Measurements from ENCODE around the gene ZNF407. TPM values are rescaled to one million over a fixed set of nuclear protein-coding genes. Genes with fewer than 3 reads are reported as not detected.

The ZNF407 gene
- total and polyA plus RNA-seq, 12 donors, result 2.5 to 14.9 (median 12.7) TPM

DNA sequence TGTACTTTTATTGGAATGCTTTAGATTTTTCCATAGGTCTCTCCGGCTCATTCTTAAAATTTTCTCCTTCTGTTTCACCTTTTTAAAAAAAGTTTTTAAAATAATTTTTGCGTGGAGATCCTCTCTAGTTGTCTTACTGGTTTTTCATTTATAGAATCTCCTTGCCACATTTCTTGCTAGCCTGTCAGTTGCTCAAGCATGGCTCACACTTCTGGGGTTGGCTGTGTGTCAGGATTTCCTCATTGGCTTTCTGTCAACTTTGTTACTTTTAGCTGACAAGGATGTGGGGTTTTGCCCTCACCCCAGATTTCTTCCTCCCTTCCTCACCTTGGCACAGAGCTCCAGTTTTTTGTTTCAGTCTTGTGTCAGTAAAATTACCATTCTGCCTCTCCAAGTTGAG lies 124.6 kb downstream of the ZNF407 start:
- DNase-seq (no peak), ATAC-seq (peak in 1 of 8 donors; percentile 42)
- no peaks in the 10 kb centered on the region for H3K36me3 ChIP-seq
- no peak overlapping the region for H3K4me3 ChIP-seq
- intact Hi-C loops (cut with DNase I), result no loop called here
- H3K4me1 ChIP-seq, result peaks cover 0 to 18% (median 4%) of the 10 kb centered on the region in 9 donors
- H3K27ac ChIP-seq, result no peak overlapping the region
- no peaks in the 10 kb centered on the region for H3K27me3 ChIP-seq
- TF ChIP-seq, protein P1, sequence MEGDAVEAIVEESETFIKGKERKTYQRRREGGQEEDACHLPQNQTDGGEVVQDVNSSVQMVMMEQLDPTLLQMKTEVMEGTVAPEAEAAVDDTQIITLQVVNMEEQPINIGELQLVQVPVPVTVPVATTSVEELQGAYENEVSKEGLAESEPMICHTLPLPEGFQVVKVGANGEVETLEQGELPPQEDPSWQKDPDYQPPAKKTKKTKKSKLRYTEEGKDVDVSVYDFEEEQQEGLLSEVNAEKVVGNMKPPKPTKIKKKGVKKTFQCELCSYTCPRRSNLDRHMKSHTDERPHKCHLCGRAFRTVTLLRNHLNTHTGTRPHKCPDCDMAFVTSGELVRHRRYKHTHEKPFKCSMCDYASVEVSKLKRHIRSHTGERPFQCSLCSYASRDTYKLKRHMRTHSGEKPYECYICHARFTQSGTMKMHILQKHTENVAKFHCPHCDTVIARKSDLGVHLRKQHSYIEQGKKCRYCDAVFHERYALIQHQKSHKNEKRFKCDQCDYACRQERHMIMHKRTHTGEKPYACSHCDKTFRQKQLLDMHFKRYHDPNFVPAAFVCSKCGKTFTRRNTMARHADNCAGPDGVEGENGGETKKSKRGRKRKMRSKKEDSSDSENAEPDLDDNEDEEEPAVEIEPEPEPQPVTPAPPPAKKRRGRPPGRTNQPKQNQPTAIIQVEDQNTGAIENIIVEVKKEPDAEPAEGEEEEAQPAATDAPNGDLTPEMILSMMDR (IDR thresholded peaks at IDR 0.05), result no peak
- H3K9me3 ChIP-seq, result peaks cover 0 to 10% (median 0%) of the 10 kb centered on the region in 11 donors
- 74% methylated on average over 2 of the region's 2 CpGs for WGBS, 2 donors

DNA sequence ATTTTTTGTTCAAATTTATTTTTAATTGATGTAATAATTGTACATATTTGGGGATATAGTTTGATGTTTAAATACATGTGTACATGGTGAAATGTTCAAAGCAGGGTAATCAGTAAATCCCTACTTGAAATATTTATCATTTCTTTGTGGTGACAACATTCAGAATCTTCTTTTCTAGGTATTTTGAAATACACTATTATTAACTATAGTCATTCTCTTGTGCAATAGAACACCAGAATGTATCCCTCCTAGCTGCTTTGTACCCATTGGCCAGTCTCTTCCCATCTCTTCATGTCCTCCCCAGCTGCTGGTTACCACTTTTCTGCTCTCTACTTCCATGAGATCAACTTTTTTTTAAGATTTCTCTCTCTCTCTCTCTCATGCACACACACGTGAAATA lies 126.5 kb downstream of the ZNF407 start:
- TF ChIP-seq, protein P1 (IDR thresholded peaks at IDR 0.05), result no peak
- intact Hi-C loops (cut with DNase I), result no loop called here
- Histone ChIP-seq H3K36me3 (no peaks in the 10 kb centered on the region), H3K27ac (no peak overlapping the region), H3K4me3 (no peak overlapping the region), H3K27me3 (no peaks in the 10 kb centered on the region), H3K4me1 (peaks cover 0 to 18% (median 4%) of the 10 kb centered on the region in 9 donors), H3K9me3 (peaks cover 0 to 10% (median 0%) of the 10 kb centered on the region in 11 donors)
- DNase-seq, result no peak
- 95 to 97% methylated on average over 1 of the region's 1 CpG for WGBS, 2 donors
- ATAC-seq, result no peak

DNA sequence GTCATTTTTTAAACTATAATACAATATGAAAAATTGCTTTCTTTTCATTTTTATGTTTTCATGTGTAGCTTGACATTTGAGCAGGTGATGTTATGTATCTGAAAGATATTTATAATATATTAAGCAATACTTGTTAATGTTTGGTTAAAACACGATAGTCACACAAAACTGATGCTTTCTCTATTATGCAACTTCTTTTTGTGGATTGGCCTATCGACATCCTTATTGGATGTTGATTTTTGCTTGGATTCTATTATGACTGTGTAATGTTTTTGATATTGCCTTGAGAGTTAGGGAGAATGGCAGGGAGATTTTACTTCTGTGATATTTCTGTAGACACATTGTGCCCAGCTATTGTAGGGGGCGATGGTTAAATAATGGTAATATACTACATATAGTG lies 128.0 kb downstream of the ZNF407 start:
- no peaks in the 10 kb centered on the region for H3K9me3 ChIP-seq
- no peak overlapping the region for H3K27ac ChIP-seq
- intact Hi-C loops (cut with DNase I), result no loop called here
- H3K4me3 ChIP-seq, result no peak overlapping the region
- no peaks in the 10 kb centered on the region for H3K36me3 ChIP-seq
- H3K27me3 ChIP-seq, result no peaks in the 10 kb centered on the region
- no peak for DNase-seq
- WGBS, 2 donors, result 93 to 97% methylated on average over 3 of the region's 3 CpGs
- TF ChIP-seq, protein P1 (IDR thresholded peaks at IDR 0.05), result no peak
- ATAC-seq, result no peak
- H3K4me1 ChIP-seq, result peaks cover 0 to 18% (median 4%) of the 10 kb centered on the region in 9 donors

DNA sequence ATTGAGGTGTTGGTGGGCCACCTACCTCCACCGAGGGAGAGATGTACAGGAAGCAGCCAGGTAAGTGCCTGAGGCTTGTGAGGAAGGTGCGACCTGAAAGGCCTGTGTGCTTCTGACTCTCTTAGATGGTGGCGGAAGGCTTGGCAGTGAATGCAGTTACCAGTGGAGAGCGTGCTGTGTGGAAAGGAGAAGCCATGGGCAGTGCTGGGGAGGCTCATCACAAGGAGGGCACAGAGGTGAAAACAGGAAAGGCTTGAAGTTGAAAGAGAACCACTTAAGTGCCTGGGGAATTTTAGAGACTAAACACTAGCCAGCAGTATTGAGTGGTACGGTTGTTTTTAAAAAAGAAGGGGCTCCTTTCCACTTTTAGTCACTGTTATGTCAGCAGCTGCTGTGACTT lies 130.9 kb downstream of the ZNF407 start:
- 87 to 95% methylated on average over 5 of the region's 5 CpGs for WGBS, 2 donors
- Histone ChIP-seq H3K36me3 (no peaks in the 10 kb centered on the region), H3K27ac (no peak overlapping the region), H3K27me3 (no peaks in the 10 kb centered on the region), H3K4me1 (no peaks in the 10 kb centered on the region), H3K9me3 (no peaks in the 10 kb centered on the region), H3K4me3 (no peak overlapping the region)
- DNase-seq (no peak), ATAC-seq (no peak)
- intact Hi-C loops (cut with DNase I), result no loop called here
- TF ChIP-seq, protein P1 (IDR thresholded peaks at IDR 0.05), result no peak
